ENCODE measurements around the gene POLR3A.

POLR3A gene

GRCh38 chr10:78017856-78018255 is 11.5 kb downstream of the POLR3A start:
- Histone ChIP-seq H3K36me3 (replicated peaks; ENCODE audit: low read depth, low read length) (peaks cover 13% of the 10 kb centered on the region), H3K4me3 (ENCODE audit: low read length) (no peak overlapping the region), H2AFZ (ENCODE audit: low read depth, low read length) (no peak overlapping the region), H3K79me2 (ENCODE audit: low read length) (no peaks in the 10 kb centered on the region), H4K20me1 (ENCODE audit: insufficient read depth, low read length) (no peaks in the 10 kb centered on the region), H3K9me3 (ENCODE audit: insufficient read depth, low read length) (no peaks in the 10 kb centered on the region), H3K27me3 (ENCODE audit: low read depth, low read length) (no peaks in the 10 kb centered on the region), H3K27ac (ENCODE audit: low read length) (no peak overlapping the region), H3K4me2 (ENCODE audit: low read length) (no peak overlapping the region), H3K9ac (ENCODE audit: low read length) (no peak overlapping the region), H3K4me1 (ENCODE audit: low read length) (no peaks in the 10 kb centered on the region)
- TF ChIP-seq CTCF (IDR thresholded peaks at IDR 0.05; ENCODE audit: low read depth, low read length), result no peak
- TF ChIP-seq EZH2phosphoT487 (IDR thresholded peaks at IDR 0.05; ENCODE audit: low read depth), result no peak

- H2AFZ ChIP-seq (ENCODE audit: low read depth, low read length), result no peak overlapping the region
- H3K36me3 ChIP-seq (replicated peaks; ENCODE audit: low read depth, low read length), result peaks cover 8% of the 10 kb centered on the region
- H3K79me2 ChIP-seq (ENCODE audit: low read length), result no peaks in the 10 kb centered on the region
- no peak for TF ChIP-seq EZH2phosphoT487 (IDR thresholded peaks at IDR 0.05; ENCODE audit: low read depth)
- no peak for TF ChIP-seq CTCF (IDR thresholded peaks at IDR 0.05; ENCODE audit: low read depth, low read length)
- H3K4me3 ChIP-seq (ENCODE audit: low read length), result no peak overlapping the region
- no peaks in the 10 kb centered on the region for H3K9me3 ChIP-seq (ENCODE audit: insufficient read depth, low read length)
- H4K20me1 ChIP-seq (ENCODE audit: insufficient read depth, low read length), result no peaks in the 10 kb centered on the region
- no peak overlapping the region for H3K9ac ChIP-seq (ENCODE audit: low read length)
- H3K27me3 ChIP-seq (ENCODE audit: low read depth, low read length), result no peaks in the 10 kb centered on the region
- no peak overlapping the region for H3K27ac ChIP-seq (ENCODE audit: low read length)
- no peak overlapping the region for H3K4me2 ChIP-seq (ENCODE audit: low read length)
- H3K4me1 ChIP-seq (ENCODE audit: low read length), result no peaks in the 10 kb centered on the region
Observed at GRCh38 chr10:78015546-78015945, 13.8 kb downstream of the POLR3A start.

GRCh38 chr10:78013564-78013963 is 15.8 kb downstream of the POLR3A start:
- no peak overlapping the region for H2AFZ ChIP-seq (ENCODE audit: low read depth, low read length)
- H3K36me3 ChIP-seq (replicated peaks; ENCODE audit: low read depth, low read length), result peaks cover 3% of the 10 kb centered on the region
- no peaks in the 10 kb centered on the region for H3K79me2 ChIP-seq (ENCODE audit: low read length)
- H3K4me2 ChIP-seq (ENCODE audit: low read length), result no peak overlapping the region
- H3K4me3 ChIP-seq (ENCODE audit: low read length), result no peak overlapping the region
- H3K4me1 ChIP-seq (ENCODE audit: low read length), result no peaks in the 10 kb centered on the region
- H4K20me1 ChIP-seq (ENCODE audit: insufficient read depth, low read length), result no peaks in the 10 kb centered on the region
- no peaks in the 10 kb centered on the region for H3K27me3 ChIP-seq (ENCODE audit: low read depth, low read length)
- H3K9me3 ChIP-seq (ENCODE audit: insufficient read depth, low read length), result no peaks in the 10 kb centered on the region
- TF ChIP-seq EZH2phosphoT487 (IDR thresholded peaks at IDR 0.05; ENCODE audit: low read depth) (no peak), CTCF (IDR thresholded peaks at IDR 0.05; ENCODE audit: low read depth, low read length) (no peak)
- H3K27ac ChIP-seq (ENCODE audit: low read length), result no peak overlapping the region
- H3K9ac ChIP-seq (ENCODE audit: low read length), result no peak overlapping the region

- Histone ChIP-seq H3K9me3 (ENCODE audit: insufficient read depth, low read length) (no peaks in the 10 kb centered on the region), H3K4me2 (ENCODE audit: low read length) (no peak overlapping the region), H3K4me3 (ENCODE audit: low read length) (no peak overlapping the region), H3K27me3 (ENCODE audit: low read depth, low read length) (no peaks in the 10 kb centered on the region), H2AFZ (ENCODE audit: low read depth, low read length) (no peak overlapping the region), H3K9ac (ENCODE audit: low read length) (no peak overlapping the region), H4K20me1 (ENCODE audit: insufficient read depth, low read length) (no peaks in the 10 kb centered on the region), H3K36me3 (replicated peaks; ENCODE audit: low read depth, low read length) (peaks cover 5% of the 10 kb centered on the region), H3K27ac (ENCODE audit: low read length) (no peak overlapping the region), H3K79me2 (ENCODE audit: low read length) (no peaks in the 10 kb centered on the region), H3K4me1 (ENCODE audit: low read length) (no peaks in the 10 kb centered on the region)
- TF ChIP-seq EZH2phosphoT487 (IDR thresholded peaks at IDR 0.05; ENCODE audit: low read depth) (no peak), CTCF (IDR thresholded peaks at IDR 0.05; ENCODE audit: low read depth, low read length) (no peak)
Observed at GRCh38 chr10:78011065-78011464, 18.2 kb downstream of the POLR3A start.

All from OCI-LY3 (cell line).